A549 (cell line): ENCODE data around the gene SUPV3L1. TPM values are rescaled to one million over a fixed set of nuclear protein-coding genes. Genes with fewer than 3 reads are reported as not detected.

Source experiments
- ATAC-seq, 2 experiments: fragments of 200-7000 bp in 1 of 2; fragments of >200 bp in 1 of 2; cut with Nextera tagmentation in 1 of 2; cut with Tn5 transposase in 1 of 2; 3 replicates each; pipeline versions ENCODE4 v1.8.0 to v1.9.1; 2018 to 2020; ENCODE audit warnings: mild to moderate bottlenecking in 1 of 2, moderate library complexity in 1 of 2
- CTCF ChIA-PET: fragments of 300-600 bp; sonication (Branson Sonifier 250); formaldehyde crosslinking; extraction: SDS; loops from one replicate; lab custom pipeline; 2021; ENCODE audit warnings: antibody characterized with exemption, inconsistent platforms; lab: Yijun Ruan, JAX
- POLR2A ChIA-PET: fragments of 350-600 bp; formaldehyde crosslinking; extraction: SDS; loops from one replicate; lab custom pipeline; 2021; ENCODE audit warnings: antibody characterized with exemption, inconsistent platforms; lab: Yijun Ruan, JAX
- DNase-seq, 2 experiments: peaks; one replicate each; pipeline versions ENCODE4 v3.0.0 to v3.0.0-alpha.2; 2011 to 2016; ENCODE audit warnings: low read depth in 1 of 2, low spot score in 1 of 2
- FAIRE-seq: peaks from 2 replicates; lab custom pipeline; 2011; peaks lifted over from hg19 to GRCh38; lab: Jason Lieb, UNC
- H3K27ac ChIP-seq, 2 experiments: fragments of >200 bp; sonication (Bioruptor Twin); formaldehyde crosslinking; 3 replicates each; pipeline ENCODE4 v1.5.1; 2016 to 2017
- H3K4me1 ChIP-seq: fragments of >200 bp; sonication (Bioruptor Twin); formaldehyde crosslinking; 3 replicates; pipeline ENCODE4 v1.6.1; 2016
- H3K4me2 ChIP-seq: fragments of >200 bp; sonication (Bioruptor Twin); formaldehyde crosslinking; 3 replicates; pipeline ENCODE4 v1.6.1; 2016
- H3K4me3 ChIP-seq: fragments of >200 bp; sonication (Bioruptor Twin); formaldehyde crosslinking; 3 replicates; pipeline ENCODE4 v1.5.1; 2016
- H3K9me3 ChIP-seq: fragments of >200 bp; sonication (Bioruptor Twin); formaldehyde crosslinking; 3 replicates; pipeline ENCODE4 v1.6.1; 2016
- ATOH8 ChIP-seq: fragments of 250-450 bp; sonication (Bioruptor Pico); IDR thresholded peaks from 2 replicates; pipeline ENCODE4 v1.5.0; 2020; ENCODE audit warnings: low read depth, mild to moderate bottlenecking, moderate library complexity
- CBX8 ChIP-seq: fragments of 200-600 bp; sonication (generic); IDR thresholded peaks from 2 replicates; pipeline ENCODE4 v1.6.1; 2016
- CHD4 ChIP-seq: fragments of 200-600 bp; sonication (generic); IDR thresholded peaks from 2 replicates; pipeline ENCODE4 v1.6.1; 2016; ENCODE audit warnings: antibody characterized with exemption, mild to moderate bottlenecking, borderline replicate concordance
- EHF ChIP-seq: fragments of 250-450 bp; sonication (Bioruptor Pico); IDR thresholded peaks from 2 replicates; pipeline ENCODE4 v1.5.0; 2020; ENCODE audit warnings: mild to moderate bottlenecking
- EHMT2 ChIP-seq: fragments of 200-600 bp; sonication (generic); IDR thresholded peaks from 2 replicates; pipeline ENCODE4 v1.6.1; 2016; ENCODE audit warnings: antibody characterized with exemption, low read depth, mild to moderate bottlenecking, moderate library complexity
- ESRRA ChIP-seq: fragments of 150-350 bp; IDR thresholded peaks from 2 replicates; pipeline ENCODE4 v1.6.1; 2014; ENCODE audit warnings: mild to moderate bottlenecking, low read length, borderline replicate concordance
- FOSB ChIP-seq: fragments of 250-450 bp; sonication (Bioruptor Pico); IDR thresholded peaks from 2 replicates; pipeline ENCODE4 v1.5.0; 2020; ENCODE audit warnings: mild to moderate bottlenecking, moderate library complexity
- FOSL2 ChIP-seq, 2 experiments: fragments of 450-650 bp in 1 of 2; fragments of >200 bp in 1 of 2; sonication (Bioruptor Twin) in 1 of 2; formaldehyde crosslinking; IDR thresholded peaks; 2 replicates each; pipeline versions ENCODE4 v1.5.0 to v1.6.1; 2016 to 2020; ENCODE audit warnings: mild to moderate bottlenecking in 1 of 2, moderate library complexity in 1 of 2
- FOXS1 ChIP-seq: fragments of 250-450 bp; sonication (Bioruptor Pico); IDR thresholded peaks from 2 replicates; pipeline ENCODE4 v1.5.0; 2020; ENCODE audit warnings: mild to moderate bottlenecking, moderate library complexity
- GATA3 ChIP-seq: IDR thresholded peaks from 2 replicates; pipeline ENCODE4 v1.6.1; 2012; ENCODE audit warnings: borderline replicate concordance
- HDAC2 ChIP-seq: fragments of 200-600 bp; sonication (generic); IDR thresholded peaks from 2 replicates; pipeline ENCODE4 v1.6.1; 2016
- HEYL ChIP-seq: fragments of 250-450 bp; sonication (Bioruptor Pico); IDR thresholded peaks from 2 replicates; pipeline ENCODE4 v1.8.0; 2021; ENCODE audit warnings: mild to moderate bottlenecking, moderate library complexity
- HMGXB4 ChIP-seq: fragments of 250-450 bp; sonication (Bioruptor Pico); IDR thresholded peaks from 2 replicates; pipeline ENCODE4 v1.5.0; 2021; ENCODE audit warnings: mild to moderate bottlenecking, moderate library complexity, borderline replicate concordance
- HOXB13 ChIP-seq: fragments of 250-450 bp; sonication (Bioruptor Pico); IDR thresholded peaks from 2 replicates; pipeline ENCODE4 v1.5.0; 2020; ENCODE audit warnings: low read depth, mild to moderate bottlenecking, moderate library complexity
- JUNB ChIP-seq: fragments of >200 bp; sonication (Bioruptor Twin); formaldehyde crosslinking; IDR thresholded peaks from 2 replicates; pipeline ENCODE4 v1.6.1; 2016
- KDM5A ChIP-seq: fragments of 200-600 bp; sonication (generic); IDR thresholded peaks from 2 replicates; pipeline ENCODE4 v1.6.1; 2016; ENCODE audit warnings: antibody characterized with exemption, mild to moderate bottlenecking
- NFE2L2 ChIP-seq: fragments of 150-350 bp; conservative IDR thresholded peaks from 2 replicates; pipeline ENCODE4 v1.6.1; 2014; ENCODE audit warnings: low read length
- POLR2A ChIP-seq: IDR thresholded peaks from 2 replicates; pipeline ENCODE4 v1.6.1; 2012; ENCODE audit warnings: mild to moderate bottlenecking, low read length
- RAD21 ChIP-seq, 2 experiments: fragments of >200 bp in 1 of 2; sonication (Bioruptor Twin) in 1 of 2; formaldehyde crosslinking in 1 of 2; IDR thresholded peaks in 1 of 2; conservative IDR thresholded peaks in 1 of 2; 2 replicates in 1 of 2; 3 replicates in 1 of 2; pipeline ENCODE4 v1.6.1; 2012 to 2018; ENCODE audit warnings: inconsistent platforms in 1 of 2
- RCOR1 ChIP-seq: fragments of 150-350 bp; IDR thresholded peaks from 2 replicates; pipeline ENCODE4 v1.6.1; 2014; ENCODE audit warnings: antibody characterized with exemption, low read length, low read depth
- RFX5 ChIP-seq: fragments of 450-650 bp; IDR thresholded peaks from 2 replicates; pipeline ENCODE4 v1.7.1; 2014; ENCODE audit warnings: antibody characterized with exemption, mild to moderate bottlenecking, moderate library complexity
- RNF2 ChIP-seq: fragments of 200-600 bp; sonication (generic); IDR thresholded peaks from 2 replicates; pipeline ENCODE4 v1.6.1; 2016; ENCODE audit warnings: low read depth, mild to moderate bottlenecking, antibody characterized with exemption, moderate library complexity, borderline replicate concordance
- SMC3 ChIP-seq: fragments of >200 bp; sonication (Bioruptor Twin); formaldehyde crosslinking; IDR thresholded peaks from 3 replicates; pipeline ENCODE4 v1.6.1; 2018; ENCODE audit warnings: inconsistent platforms
- TFCP2L1 ChIP-seq: fragments of 250-450 bp; sonication (Bioruptor Pico); IDR thresholded peaks from 2 replicates; pipeline ENCODE4 v1.5.0; 2021; ENCODE audit warnings: mild to moderate bottlenecking
- ZFP36 ChIP-seq: fragments of 450-650 bp; IDR thresholded peaks from 2 replicates; pipeline ENCODE4 v1.6.1; 2014; ENCODE audit warnings: borderline replicate concordance; ENCODE audit not compliant: partially characterized antibody
- ZSCAN20 ChIP-seq: fragments of 250-450 bp; sonication (Bioruptor Pico); IDR thresholded peaks from 2 replicates; pipeline ENCODE4 v1.8.0; 2022; ENCODE audit warnings: mild to moderate bottlenecking, moderate library complexity
- whole genome bisulfite sequencing: methylation state at CpG from one replicate; pipeline ENCODE4 v1.1.6; 2017; ENCODE audit errors: missing lambda C conversion rate; 5-methylcytosine and 5-hydroxymethylcytosine counted together
- polyA plus RNA-seq, 4 experiments: library from polyadenylated mRNA; depleted of rRNA in 3 of 4; stranded (reverse); fragments of >200 nt; fragmentation: RNase III in 1 of 4; extraction: RNeasy Plus Mini Kit Qiagen cat#74134 plus additional on column Dnase treatment in 1 of 4; gene quantifications; 2 replicates in 3 of 4; 3 replicates in 1 of 4; pipeline ENCODE4 v1.2.3, GENCODE V29; 2011 to 2017
- TF ChIP-seq, protein P1 (sequence below): IDR thresholded peaks from 2 replicates; pipeline ENCODE4 v1.6.1; 2012
- TF ChIP-seq, protein P2 (sequence below): IDR thresholded peaks from 2 replicates; pipeline ENCODE4 v1.6.1; 2012
- TF ChIP-seq, protein P3 (sequence below): fragments of 450-650 bp; IDR thresholded peaks from 2 replicates; pipeline ENCODE4 v1.6.1; 2014; ENCODE audit warnings: antibody characterized with exemption

The SUPV3L1 gene
- polyA plus RNA-seq, 2 of the 4 experiments (the other 2 are of a cell fraction): 31.9 to 57.4 TPM

GRCh38 chr10:69232736-69233480 lies 52.9 kb downstream of the SUPV3L1 start:
- ChIA-PET CTCF (interaction anchor here (1.1 to 21.3 kb wide), 5 partner anchors 10 to 282 kb away, joined by 3 to 424 read pairs (median 5); no protein-coding TSS in a partner anchor), POLR2A (no interaction called here)
- peaks cover 46% of the 10 kb centered on the region for H3K4me1 ChIP-seq
- no peak for ATAC-seq
- no peak for FAIRE-seq
- H3K4me3 ChIP-seq: no peak overlapping the region
- H3K9me3 ChIP-seq: no peaks in the 10 kb centered on the region
- TF ChIP-seq CBX8 (no peak), HMGXB4 (no peak), ESRRA (no peak), FOSL2 (IDR thresholded peaks at IDR 0.05) (no peak), FOSL2 (CRISPR knock-in tag; IDR thresholded peaks at IDR 0.05) (no peak), ZFP36 (no peak), KDM5A (no peak), SMC3 (no peak), HOXB13 (CRISPR knock-in tag) (no peak), RCOR1 (no peak), JUNB (no peak), HDAC2 (no peak), ZSCAN20 (CRISPR knock-in tag) (no peak), ATOH8 (CRISPR knock-in tag) (no peak), RNF2 (no peak), EHF (CRISPR knock-in tag) (no peak), HEYL (CRISPR knock-in tag) (no peak), FOSB (CRISPR knock-in tag) (no peak), FOXS1 (CRISPR knock-in tag) (no peak)
- no peak for DNase-seq
- peak overlapping the region; percentile 45 to 68 for H3K27ac ChIP-seq
- peak overlapping the region; percentile 52; the same call in 2 of the 3 replicates for H3K4me2 ChIP-seq
- WGBS: 92% methylated on average over 22 of the region's 22 CpGs

DNA sequence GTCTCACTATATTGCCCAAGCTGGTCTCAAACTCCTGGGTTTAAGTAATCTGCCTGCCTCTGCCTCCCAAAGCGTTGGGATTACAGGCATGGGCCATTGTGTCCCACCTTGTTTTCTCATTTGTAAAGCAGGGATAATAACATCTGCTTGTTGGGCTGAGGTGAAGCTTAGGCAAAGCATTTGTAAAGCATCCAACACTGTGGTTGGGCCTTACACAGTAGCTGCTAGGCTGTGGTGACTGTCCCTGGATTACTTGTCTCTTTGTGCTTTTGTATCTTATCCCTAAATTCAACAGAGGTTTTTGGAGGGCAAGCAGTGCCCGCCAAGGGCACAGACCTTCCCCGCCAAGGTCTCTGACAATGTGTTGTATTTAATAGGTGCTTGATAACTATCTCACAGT lies 54.4 kb downstream of the SUPV3L1 start:
- H3K27ac ChIP-seq: no peak overlapping the region
- DNase-seq: no peak
- WGBS: 90% methylated on average over 3 of the region's 3 CpGs
- FAIRE-seq: no peak
- ChIA-PET POLR2A (no interaction called here), CTCF (interaction anchor here (1.1 to 21.3 kb wide), 9 partner anchors 8 to 281 kb away, joined by 3 to 424 read pairs (median 4); no protein-coding TSS in a partner anchor)
- no peak overlapping the region for H3K4me3 ChIP-seq
- no peak for ATAC-seq
- TF ChIP-seq, protein P1, sequence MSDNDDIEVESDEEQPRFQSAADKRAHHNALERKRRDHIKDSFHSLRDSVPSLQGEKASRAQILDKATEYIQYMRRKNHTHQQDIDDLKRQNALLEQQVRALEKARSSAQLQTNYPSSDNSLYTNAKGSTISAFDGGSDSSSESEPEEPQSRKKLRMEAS: no peak
- TF ChIP-seq ATOH8 (CRISPR knock-in tag) (no peak), RAD21 (conservative IDR thresholded peaks at IDR 0.05 in 1 of 2, IDR thresholded peaks at IDR 0.05 in 1 of 2) (no peak), EHMT2 (no peak), GATA3 (no peak), RFX5 (no peak), POLR2A (no peak), CHD4 (no peak), TFCP2L1 (CRISPR knock-in tag) (no peak), HOXB13 (CRISPR knock-in tag) (no peak), ZSCAN20 (CRISPR knock-in tag) (no peak), NFE2L2 (no peak)
- TF ChIP-seq, protein P2, sequence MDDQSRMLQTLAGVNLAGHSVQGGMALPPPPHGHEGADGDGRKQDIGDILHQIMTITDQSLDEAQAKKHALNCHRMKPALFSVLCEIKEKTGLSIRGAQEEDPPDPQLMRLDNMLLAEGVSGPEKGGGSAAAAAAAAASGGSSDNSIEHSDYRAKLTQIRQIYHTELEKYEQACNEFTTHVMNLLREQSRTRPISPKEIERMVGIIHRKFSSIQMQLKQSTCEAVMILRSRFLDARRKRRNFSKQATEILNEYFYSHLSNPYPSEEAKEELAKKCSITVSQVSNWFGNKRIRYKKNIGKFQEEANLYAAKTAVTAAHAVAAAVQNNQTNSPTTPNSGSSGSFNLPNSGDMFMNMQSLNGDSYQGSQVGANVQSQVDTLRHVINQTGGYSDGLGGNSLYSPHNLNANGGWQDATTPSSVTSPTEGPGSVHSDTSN: no peak
- TF ChIP-seq, protein P3, sequence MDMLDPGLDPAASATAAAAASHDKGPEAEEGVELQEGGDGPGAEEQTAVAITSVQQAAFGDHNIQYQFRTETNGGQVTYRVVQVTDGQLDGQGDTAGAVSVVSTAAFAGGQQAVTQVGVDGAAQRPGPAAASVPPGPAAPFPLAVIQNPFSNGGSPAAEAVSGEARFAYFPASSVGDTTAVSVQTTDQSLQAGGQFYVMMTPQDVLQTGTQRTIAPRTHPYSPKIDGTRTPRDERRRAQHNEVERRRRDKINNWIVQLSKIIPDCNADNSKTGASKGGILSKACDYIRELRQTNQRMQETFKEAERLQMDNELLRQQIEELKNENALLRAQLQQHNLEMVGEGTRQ: no peak
- H3K9me3 ChIP-seq: no peaks in the 10 kb centered on the region
- peaks cover 31% of the 10 kb centered on the region for H3K4me1 ChIP-seq
- H3K4me2 ChIP-seq: no peak overlapping the region
